Panc1 (cell line): Measurements from ENCODE around the gene NHS.

Source experiments
- CTCF ChIP-seq: fragments of 450-650 bp; IDR thresholded peaks from 2 replicates; pipeline ENCODE4 v1.5.1; 2017; ENCODE audit warnings: mild to moderate bottlenecking
- POLR2AphosphoS5 ChIP-seq: IDR thresholded peaks from 2 replicates; pipeline ENCODE4 v1.6.1; 2012; ENCODE audit warnings: mild to moderate bottlenecking, low read depth, low read length, moderate library complexity
- REST ChIP-seq, 2 experiments: IDR thresholded peaks; 2 replicates each; pipeline ENCODE4 v1.6.1; 2011 to 2012; ENCODE audit warnings: low read depth in 2 of 2, control low read depth in 1 of 2, low read length in 1 of 2, mild to moderate bottlenecking in 1 of 2, moderate library complexity in 1 of 2; ENCODE audit not compliant: insufficient read depth in 1 of 2
- SIN3A ChIP-seq: IDR thresholded peaks from 2 replicates; pipeline ENCODE4 v1.6.1; 2012; ENCODE audit warnings: low read depth, mild to moderate bottlenecking, low read length, moderate library complexity, borderline replicate concordance; ENCODE audit not compliant: insufficient read depth
- TCF7L2 ChIP-seq: IDR thresholded peaks from 2 replicates; pipeline ENCODE4 v1.6.1; 2011; ENCODE audit warnings: mild to moderate bottlenecking, low read depth, low read length, inconsistent platforms

DNA sequence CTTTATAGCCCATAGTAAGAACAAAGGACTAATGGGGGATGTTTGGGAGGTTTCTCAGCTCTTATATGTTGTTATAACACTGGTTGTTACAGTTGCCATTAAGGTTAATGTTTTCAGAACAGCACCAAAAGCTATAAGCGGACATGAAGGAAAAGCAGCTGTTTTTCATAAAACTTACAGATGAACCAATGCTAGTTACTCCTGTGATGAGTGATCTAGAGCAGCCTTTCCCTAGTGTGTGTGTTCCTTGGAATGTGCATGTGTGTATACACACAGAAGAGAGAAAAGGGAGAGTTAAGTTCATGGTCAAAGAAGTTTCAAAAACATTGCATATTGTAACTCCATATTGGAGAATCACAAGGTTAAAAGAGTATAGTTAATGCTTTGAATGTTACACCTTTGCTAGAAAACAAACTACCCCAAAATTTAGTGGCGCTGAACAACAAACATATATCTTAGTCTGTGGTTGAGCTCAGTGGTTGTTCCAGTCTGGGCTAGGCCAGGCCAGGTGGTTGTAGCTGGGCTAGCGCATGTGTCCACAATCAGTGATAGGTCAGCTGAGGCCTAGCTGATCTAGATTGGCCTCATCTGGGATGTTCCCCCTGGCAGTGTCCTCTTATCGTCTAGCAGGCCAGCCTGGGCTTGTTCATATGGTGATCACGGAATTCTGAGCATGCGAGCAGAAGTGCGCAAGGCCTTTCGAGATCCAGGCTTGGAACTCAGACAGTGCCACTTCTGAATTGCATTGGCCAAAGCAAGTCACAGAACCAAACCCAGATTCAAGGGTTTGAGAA, 151.0 kb downstream of the NHS start:
- TF ChIP-seq REST (IDR thresholded peaks at IDR 0.05; ENCODE audit: insufficient read depth in 1 of 2, low read depth in 2 of 2, low read length in 1 of 2) (no peak), POLR2AphosphoS5 (no peak), CTCF (no peak), TCF7L2 (no peak), SIN3A (no peak)
